Activated T-helper 2 cell treated with anti-CD3 and anti-CD28 coated beads, Interferon-gamma antibody, Interleukin-2, Interleukin-4, amounts not matched to agents 10 μg/mL and 5 μg/mL and 100 μg/mL, durations not matched to agents 14 hours and 24 hours and 36 hours (primary cell): ENCODE data around the gene FUT8. TPM values are rescaled to one million over a fixed set of nuclear protein-coding genes. Genes with fewer than 3 reads are reported as not detected.

Experiments
- DNase-seq: peaks from one replicate; pipeline ENCODE4 v3.0.0; 2021; ENCODE audit warnings: low spot score
- H3K27ac Mint-ChIP-seq: one replicate; pipeline ENCODE4 v1.8.0; 2021; ENCODE audit warnings: mixed read lengths
- H3K27me3 Mint-ChIP-seq: one replicate; pipeline ENCODE4 v1.8.0; 2021; ENCODE audit warnings: low read depth, mixed read lengths
- H3K36me3 Mint-ChIP-seq: one replicate; pipeline ENCODE4 v1.8.0; 2021; ENCODE audit warnings: low read depth, mixed read lengths
- H3K4me1 Mint-ChIP-seq: one replicate; pipeline ENCODE4 v1.8.0; 2021; ENCODE audit warnings: low read depth, mixed read lengths
- H3K4me3 Mint-ChIP-seq: one replicate; pipeline ENCODE4 v1.8.0; 2021; ENCODE audit warnings: low read depth, mild to moderate bottlenecking, moderate library complexity, mixed read lengths
- H3K9me3 Mint-ChIP-seq: one replicate; pipeline ENCODE4 v1.8.0; 2021; ENCODE audit warnings: mixed read lengths
- intact Hi-C: fragments of 100-400 bp; cut with micrococcal nuclease; formaldehyde crosslinking; loops from one replicate; pipeline ENCODE4 v1.15.1; 2023
- total RNA-seq: library from RNA; stranded (reverse); gene quantifications from 2 replicates; pipeline ENCODE4 v1.2.3, GENCODE V29; 2022

Gene FUT8
- 110 and 124 TPM in 2 replicates for total RNA-seq

- Mint-ChIP-seq H3K27me3 (no peaks in the 10 kb centered on the region), H3K9me3 (no peaks in the 10 kb centered on the region), H3K4me1 (peaks cover 37% of the 10 kb centered on the region), H3K27ac (peak within 1 kb of the TSS; percentile 95), H3K4me3 (peak within 1 kb of the TSS; percentile 95), H3K36me3 (peaks cover 15% of the 10 kb centered on the region)
- peak; percentile 90 for DNase-seq
- intact Hi-C loops = loop anchor here (1.0 to 10.0 kb wide), 16 partner anchors 40 to 659 kb away; partner anchors contain the start of genes FNTB and MAX
These were observed at the start of gene FUT8 for GRCh38 chr14:65412032-65412846. Gene FUT8, plus strand, starts transcription at chr14:65412730. Its CDS starts 148,834 bp downstream, at chr14:65561564.

- intact Hi-C loops = loop anchor here (10.0 kb wide), 1 partner anchor 142 kb away; no protein-coding TSS in a partner anchor
- peak overlapping the region; percentile 54 for H3K27ac Mint-ChIP-seq
- H3K4me1 Mint-ChIP-seq = peaks cover 43% of the 10 kb centered on the region
These were observed 45.5 kb upstream of the FUT8 start for GRCh38 chr14:65366802-65367565.

GRCh38 chr14:65369560-65369959, 43.0 kb upstream of the FUT8 start:
- no peak for DNase-seq
- Mint-ChIP-seq H3K4me1 (peaks cover 60% of the 10 kb centered on the region), H3K4me3 (no peak overlapping the region), H3K9me3 (peaks cover 5% of the 10 kb centered on the region), H3K36me3 (peaks cover 50% of the 10 kb centered on the region), H3K27ac (peak overlapping the region; percentile 84), H3K27me3 (no peaks in the 10 kb centered on the region)
- intact Hi-C loops = loop anchor here (1.0 to 10.0 kb wide), 4 partner anchors 10 to 145 kb away; no protein-coding TSS in a partner anchor

More at GRCh38 chr14:65366802-65367565, 45.5 kb upstream of the FUT8 start:
- peaks cover 41% of the 10 kb centered on the region for H3K36me3 Mint-ChIP-seq
- H3K27me3 Mint-ChIP-seq = no peaks in the 10 kb centered on the region
- no peak overlapping the region for H3K4me3 Mint-ChIP-seq
- DNase-seq = no peak
- H3K9me3 Mint-ChIP-seq = no peaks in the 10 kb centered on the region

- intact Hi-C loops = loop anchor here (1.0 to 5.0 kb wide), 2 partner anchors 41 to 67 kb away; partner anchors contain the start of gene FUT8
- DNase-seq = no peak
- peaks cover 5% of the 10 kb centered on the region for H3K9me3 Mint-ChIP-seq
- H3K4me1 Mint-ChIP-seq = peaks cover 57% of the 10 kb centered on the region
- no peak overlapping the region for H3K4me3 Mint-ChIP-seq
- peak overlapping the region; percentile 86 for H3K27ac Mint-ChIP-seq
- H3K36me3 Mint-ChIP-seq = peaks cover 51% of the 10 kb centered on the region
- H3K27me3 Mint-ChIP-seq = no peaks in the 10 kb centered on the region
These were observed 41.7 kb upstream of the FUT8 start for GRCh38 chr14:65370801-65371248.

DNA sequence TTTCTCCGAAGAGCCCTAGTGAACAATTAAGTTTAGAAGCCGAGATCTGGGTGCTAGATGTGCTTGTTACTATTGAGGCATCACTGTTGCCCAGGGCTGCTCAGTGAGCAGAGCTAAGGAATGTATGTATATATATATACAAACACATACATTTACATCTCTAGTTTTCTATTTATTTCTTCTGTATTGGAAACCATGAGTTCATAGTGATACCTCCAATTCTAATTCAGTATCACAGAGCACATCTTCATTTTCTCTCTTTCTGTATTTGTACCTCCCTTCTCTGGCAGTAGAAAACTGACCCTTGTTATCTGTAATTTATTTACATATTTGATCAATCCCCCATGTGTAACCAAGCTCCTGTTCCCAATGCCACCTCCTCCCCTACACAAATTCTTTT, 40.7 kb upstream of the FUT8 start:
- Mint-ChIP-seq H3K9me3 (peaks cover 5% of the 10 kb centered on the region), H3K27ac (peak overlapping the region; percentile 86), H3K4me3 (no peak overlapping the region), H3K27me3 (no peaks in the 10 kb centered on the region), H3K36me3 (peaks cover 57% of the 10 kb centered on the region), H3K4me1 (peaks cover 51% of the 10 kb centered on the region)
- intact Hi-C loops = loop anchor here (1.0 to 5.0 kb wide), 2 partner anchors 41 to 67 kb away; partner anchors contain the start of gene FUT8
- DNase-seq = no peak

DNA sequence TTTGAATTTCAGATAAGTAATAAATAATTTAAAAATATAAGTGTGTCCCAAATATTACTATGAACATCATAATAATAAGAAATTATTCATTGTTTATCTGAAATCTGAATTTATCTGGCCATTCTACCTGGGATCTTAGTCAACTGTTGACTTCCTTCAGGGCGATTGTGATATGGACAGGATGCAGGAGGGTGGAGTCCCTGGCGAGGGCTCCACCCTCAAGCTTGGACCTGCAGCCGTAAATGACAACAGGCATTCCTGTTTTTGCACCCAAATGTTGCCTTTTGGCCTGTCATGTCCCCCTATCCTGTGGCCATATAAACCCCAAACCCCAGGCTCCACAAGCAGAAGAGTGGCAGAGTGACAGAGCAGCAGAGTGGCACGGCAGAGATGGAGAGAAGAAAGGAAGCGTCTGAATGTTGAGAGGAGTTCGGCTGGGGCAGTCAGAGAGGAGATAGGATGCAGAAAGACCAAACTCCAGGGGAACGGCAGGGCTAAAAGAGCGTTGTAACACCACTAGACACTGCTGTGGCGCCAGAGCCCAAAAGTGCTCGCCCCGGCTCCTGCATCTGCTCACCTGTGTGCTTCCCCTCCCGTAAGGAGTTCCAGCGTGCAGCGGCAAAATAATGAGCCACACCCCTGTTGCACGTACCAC, 39.4 kb upstream of the FUT8 start:
- H3K36me3 Mint-ChIP-seq = peaks cover 57% of the 10 kb centered on the region
- H3K4me3 Mint-ChIP-seq = peak overlapping the region; percentile 22
- DNase-seq = no peak
- H3K27ac Mint-ChIP-seq = no peak overlapping the region
- H3K27me3 Mint-ChIP-seq = no peaks in the 10 kb centered on the region
- intact Hi-C loops = loop anchor here (5.0 kb wide), 1 partner anchor 39 kb away; the partner anchor contains the start of gene FUT8
- peaks cover 5% of the 10 kb centered on the region for H3K9me3 Mint-ChIP-seq
- H3K4me1 Mint-ChIP-seq = peaks cover 42% of the 10 kb centered on the region

- Mint-ChIP-seq H3K9me3 (peaks cover 5% of the 10 kb centered on the region), H3K4me1 (peaks cover 42% of the 10 kb centered on the region), H3K36me3 (peaks cover 61% of the 10 kb centered on the region), H3K27ac (peak overlapping the region; percentile 50), H3K27me3 (no peaks in the 10 kb centered on the region), H3K4me3 (no peak overlapping the region)
- intact Hi-C loops = loop anchor here (5.0 kb wide), 1 partner anchor 39 kb away; the partner anchor contains the start of gene FUT8
- no peak for DNase-seq
These were observed 38.9 kb upstream of the FUT8 start for GRCh38 chr14:65373671-65374039.

DNA sequence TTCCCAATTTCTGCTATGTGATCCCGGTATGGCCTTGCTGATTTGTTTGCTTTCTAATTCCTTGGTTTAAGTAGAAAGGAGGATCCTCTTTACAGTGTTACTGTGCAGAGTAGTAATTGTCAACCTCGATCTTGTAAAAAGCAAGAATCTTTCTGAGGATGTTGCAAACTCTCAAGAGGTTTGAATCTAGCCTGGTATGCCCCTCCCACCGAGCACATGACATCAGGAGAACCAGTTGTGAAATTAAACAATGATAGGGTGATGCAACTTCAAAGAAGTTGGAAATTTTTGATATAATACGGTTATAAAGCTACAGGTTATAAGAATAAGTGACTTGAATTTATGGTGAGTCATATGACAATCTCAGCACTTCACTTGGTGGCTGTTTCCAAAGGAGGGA, 35.0 kb upstream of the FUT8 start:
- no peak overlapping the region for H3K4me3 Mint-ChIP-seq
- H3K27me3 Mint-ChIP-seq = no peaks in the 10 kb centered on the region
- intact Hi-C loops = no loop called here
- DNase-seq = no peak
- H3K9me3 Mint-ChIP-seq = peaks cover 13% of the 10 kb centered on the region
- peaks cover 18% of the 10 kb centered on the region for H3K4me1 Mint-ChIP-seq
- H3K27ac Mint-ChIP-seq = no peak overlapping the region
- peaks cover 69% of the 10 kb centered on the region for H3K36me3 Mint-ChIP-seq

DNA sequence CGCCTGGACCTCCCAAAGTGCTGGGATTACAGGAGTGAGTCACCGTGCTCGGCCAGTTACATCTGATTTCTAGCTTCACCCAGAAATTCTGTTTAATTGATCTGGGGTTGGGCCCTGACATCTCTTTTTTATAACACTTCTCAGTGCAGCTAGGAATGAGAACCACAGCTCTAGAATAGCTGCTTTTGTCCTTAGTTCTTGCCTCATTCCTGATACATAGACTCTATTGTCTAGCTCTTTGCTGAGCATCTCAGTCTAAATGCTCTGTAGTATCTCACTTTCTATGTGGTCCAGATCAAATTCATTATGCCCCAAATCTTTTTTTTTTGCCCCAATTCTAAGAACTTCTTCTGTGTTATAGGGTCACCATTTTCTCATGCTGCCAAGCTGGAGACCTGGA, 29.9 kb upstream of the FUT8 start:
- Mint-ChIP-seq H3K4me3 (no peak overlapping the region), H3K9me3 (peaks cover 9% of the 10 kb centered on the region), H3K27me3 (no peaks in the 10 kb centered on the region), H3K27ac (no peak overlapping the region), H3K36me3 (peaks cover 50% of the 10 kb centered on the region), H3K4me1 (peaks cover 9% of the 10 kb centered on the region)
- DNase-seq = no peak
- intact Hi-C loops = no loop called here

DNA sequence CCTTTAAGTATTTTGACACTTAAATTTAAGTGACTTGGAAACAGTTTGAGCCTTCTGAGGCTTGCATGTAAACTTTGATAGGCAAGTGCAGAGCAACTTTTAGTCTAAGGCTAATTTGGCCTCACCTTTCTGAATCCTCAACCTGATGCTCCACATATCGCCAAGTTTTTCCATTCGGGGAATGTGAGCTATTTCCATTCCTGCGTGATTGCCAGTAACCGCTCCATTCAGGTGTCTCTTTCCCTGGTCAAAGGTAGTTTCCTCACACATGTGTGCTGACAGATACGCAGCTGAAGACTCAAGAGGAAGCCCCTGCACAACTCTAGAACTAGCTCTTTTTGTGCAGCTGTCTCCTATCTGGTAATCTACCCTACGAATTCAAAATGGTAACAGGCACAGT, 25.4 kb upstream of the FUT8 start:
- H3K27ac Mint-ChIP-seq = no peak overlapping the region
- DNase-seq = no peak
- H3K4me3 Mint-ChIP-seq = no peak overlapping the region
- peaks cover under 1% of the 10 kb centered on the region for H3K9me3 Mint-ChIP-seq
- H3K27me3 Mint-ChIP-seq = no peaks in the 10 kb centered on the region
- H3K36me3 Mint-ChIP-seq = peaks cover 23% of the 10 kb centered on the region
- intact Hi-C loops = no loop called here
- H3K4me1 Mint-ChIP-seq = peaks cover 12% of the 10 kb centered on the region

DNA sequence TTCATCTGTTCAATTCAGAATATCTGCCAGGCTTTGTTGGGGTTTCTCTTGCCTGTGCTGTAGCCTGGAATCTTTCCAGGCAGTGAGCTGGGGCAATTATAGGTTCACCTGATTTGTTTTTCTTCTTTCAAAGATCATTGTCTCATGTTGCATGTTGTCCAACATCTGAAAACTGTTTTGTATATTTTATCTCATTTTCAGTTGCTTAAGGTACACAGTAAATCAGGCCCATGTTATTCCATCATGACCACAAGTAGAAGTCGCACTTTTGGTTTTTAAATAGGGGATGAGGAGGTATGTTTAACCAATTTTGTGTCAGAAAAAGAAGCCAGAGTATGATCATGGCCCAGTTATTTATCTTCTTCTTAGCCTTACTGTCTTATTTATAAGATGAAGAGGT, 24.9 kb upstream of the FUT8 start:
- peaks cover 26% of the 10 kb centered on the region for H3K36me3 Mint-ChIP-seq
- intact Hi-C loops = no loop called here
- no peak overlapping the region for H3K27ac Mint-ChIP-seq
- H3K27me3 Mint-ChIP-seq = no peaks in the 10 kb centered on the region
- DNase-seq = no peak
- peaks cover 12% of the 10 kb centered on the region for H3K4me1 Mint-ChIP-seq
- H3K4me3 Mint-ChIP-seq = no peak overlapping the region
- H3K9me3 Mint-ChIP-seq = peaks cover 5% of the 10 kb centered on the region

- peaks cover 54% of the 10 kb centered on the region for H3K36me3 Mint-ChIP-seq
- H3K4me1 Mint-ChIP-seq = peaks cover 24% of the 10 kb centered on the region
- H3K4me3 Mint-ChIP-seq = no peak overlapping the region
- H3K9me3 Mint-ChIP-seq = peaks cover 41% of the 10 kb centered on the region
- DNase-seq = no peak
- intact Hi-C loops = no loop called here
- H3K27ac Mint-ChIP-seq = no peak overlapping the region
- H3K27me3 Mint-ChIP-seq = no peaks in the 10 kb centered on the region
These were observed 20.2 kb upstream of the FUT8 start for GRCh38 chr14:65392296-65392695.
